Upper lobe of left lung (tissue), 4 donors: ENCODE measurements around the gene IWS1.

Experiments used
- CTCF ChIP-seq, 6 experiments: fragments of 450-650 bp in 4 of 6; fragments of 200-600 bp in 2 of 6; sonication (generic) in 2 of 6; IDR thresholded peaks; one replicate each; pipeline ENCODE4 v1.5.1; 2016 to 2019; ENCODE audit warnings: antibody characterized with exemption in 6 of 6
- EP300 ChIP-seq, 4 donors: sonication (generic); formaldehyde crosslinking; IDR thresholded peaks; one replicate each; pipeline ENCODE4 v1.5.1; 2017; ENCODE audit warnings: antibody characterized with exemption in 4 of 4, control low read depth in 2 of 4
- POLR2A ChIP-seq, 4 donors: fragments of 450-650 bp; IDR thresholded peaks; one replicate each; pipeline ENCODE4 v1.5.1; 2016 to 2017; ENCODE audit warnings: antibody characterized with exemption in 4 of 4, mild to moderate bottlenecking in 2 of 4

GRCh38 chr2:127434515-127434914, 91.8 kb downstream of the IWS1 start:
- TF ChIP-seq CTCF (IDR thresholded peaks at IDR 0.05) (no peak), POLR2A (IDR thresholded peaks at IDR 0.05) (no peak), EP300 (IDR thresholded peaks at IDR 0.05) (no peak)
